HG02884 (cell line): ENCODE measurements around the gene LRRC15.

Source experiments
- ATAC-seq: cut with Tn5 transposase; IDR thresholded peaks from one replicate; pipeline ENCODE4 v1.9.1; 2021; ENCODE audit warnings: mild to moderate bottlenecking, moderate library complexity; ENCODE audit not compliant: unreplicated experiment

The LRRC15 gene

DNA sequence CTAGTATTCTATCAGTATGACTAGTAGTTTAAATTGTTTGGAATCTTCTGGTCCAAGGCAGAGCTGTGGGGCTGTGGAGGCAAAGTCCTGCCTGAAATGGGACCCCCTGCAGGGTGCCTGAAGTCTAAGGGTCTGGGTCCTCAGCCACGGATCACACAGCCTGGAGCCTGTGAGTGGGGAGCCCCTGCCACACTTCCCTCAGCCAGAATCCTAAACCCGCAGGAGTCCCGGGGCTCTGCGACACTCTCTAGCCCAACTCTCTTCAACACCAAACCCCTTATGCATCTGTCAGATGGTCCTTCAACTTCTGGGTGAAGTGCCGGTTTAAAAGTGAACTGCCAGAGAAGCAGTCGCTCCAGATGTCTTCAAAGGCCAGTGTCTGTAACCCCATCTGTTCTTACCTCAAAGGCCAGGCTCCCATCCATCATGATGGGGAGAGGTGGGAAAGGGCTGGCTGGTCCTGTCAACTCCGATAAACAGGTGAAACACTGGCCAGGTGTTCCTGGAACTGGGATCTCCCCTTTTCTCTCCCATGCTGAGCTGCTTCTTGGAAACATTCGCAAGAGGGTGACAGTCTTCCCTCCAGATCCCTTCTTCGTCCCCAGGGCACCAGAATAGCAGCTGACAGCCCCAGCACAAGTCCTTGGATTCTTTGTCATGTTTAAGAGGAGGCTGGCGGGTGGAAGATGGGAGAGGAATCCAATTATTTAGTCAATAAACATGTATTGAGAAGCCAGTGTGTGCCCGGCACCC is 64.0 kb downstream of the LRRC15 start:
- ATAC-seq: no peak
